Activated naive CD8-positive, alpha-beta T cell treated with anti-CD3 and anti-CD28 coated beads, Interleukin-2, amount 50 U/mL, for 16 hours (primary cell): ENCODE measurements around the gene TGIF2.
"Not testable (repeated sequence)": the region's sequence is repeated elsewhere in the genome, so short reads cannot be mapped to it uniquely, and the experiment has no call there.

Experiments used
- DNase-seq: peaks from one replicate; pipeline ENCODE4 v3.0.0-alpha.2; 2020; ENCODE audit warnings: low read depth, low spot score

TGIF2 gene

GRCh38 chr20:36578356-36579041 is 5.1 kb downstream of the TGIF2 start:
- no peak for DNase-seq

- no peak for DNase-seq
Observed at GRCh38 chr20:36579996-36580545, 6.7 kb downstream of the TGIF2 start.

- DNase-seq: no peak
Observed at GRCh38 chr20:36582322-36582721, 8.9 kb downstream of the TGIF2 start.

- DNase-seq: no peak
Observed at GRCh38 chr20:36582821-36583220, 9.4 kb downstream of the TGIF2 start.

GRCh38 chr20:36584018-36584481 is 10.7 kb downstream of the TGIF2 start:
- DNase-seq: no peak

- DNase-seq: no peak
Observed at GRCh38 chr20:36585410-36586125, 12.2 kb downstream of the TGIF2 start.

- no peak for DNase-seq
Observed at GRCh38 chr20:36587388-36588070, 14.1 kb downstream of the TGIF2 start.

GRCh38 chr20:36591281-36591680 is 17.9 kb downstream of the TGIF2 start:
- DNase-seq: no peak

GRCh38 chr20:36591854-36592641 is 18.7 kb downstream of the TGIF2 start:
- peak; percentile 21 for DNase-seq

GRCh38 chr20:36593347-36593929 is 20.0 kb downstream of the TGIF2 start:
- no peak for DNase-seq

- no peak for DNase-seq
Observed at GRCh38 chr20:36599912-36600345, 26.5 kb downstream of the TGIF2 start.

- DNase-seq: no peak
Observed at GRCh38 chr20:36601540-36601939, 28.1 kb downstream of the TGIF2 start.

GRCh38 chr20:36604952-36605398 is 31.6 kb downstream of the TGIF2 start:
- DNase-seq: no peak

- DNase-seq: peak; percentile 97
Observed at GRCh38 chr20:36605399-36606157, 32.2 kb downstream of the TGIF2 start, which contains the start of gene RAB5IF. RAB5IF (plus strand) TSS chr20:36605779; CDS start chr20:36605952, 173 bp downstream.

GRCh38 chr20:36606158-36607066 is 33.0 kb downstream of the TGIF2 start:
- no peak for DNase-seq

GRCh38 chr20:36607586-36608387 is 34.4 kb downstream of the TGIF2 start:
- DNase-seq: no peak

- not testable (repeated sequence) for DNase-seq
Observed at GRCh38 chr20:36608388-36608728, 35.0 kb downstream of the TGIF2 start.

- DNase-seq: no peak
Observed at GRCh38 chr20:36611625-36612024, 38.2 kb downstream of the TGIF2 start.
